ENCODE data around the gene LMO3. TPM values are rescaled to one million over a fixed set of nuclear protein-coding genes. Genes with fewer than 3 reads are reported as not detected.

LMO3 gene
- total and polyA plus RNA-seq, 4 donors: 0.13 to 1.2 TPM; not detected in 2

DNA sequence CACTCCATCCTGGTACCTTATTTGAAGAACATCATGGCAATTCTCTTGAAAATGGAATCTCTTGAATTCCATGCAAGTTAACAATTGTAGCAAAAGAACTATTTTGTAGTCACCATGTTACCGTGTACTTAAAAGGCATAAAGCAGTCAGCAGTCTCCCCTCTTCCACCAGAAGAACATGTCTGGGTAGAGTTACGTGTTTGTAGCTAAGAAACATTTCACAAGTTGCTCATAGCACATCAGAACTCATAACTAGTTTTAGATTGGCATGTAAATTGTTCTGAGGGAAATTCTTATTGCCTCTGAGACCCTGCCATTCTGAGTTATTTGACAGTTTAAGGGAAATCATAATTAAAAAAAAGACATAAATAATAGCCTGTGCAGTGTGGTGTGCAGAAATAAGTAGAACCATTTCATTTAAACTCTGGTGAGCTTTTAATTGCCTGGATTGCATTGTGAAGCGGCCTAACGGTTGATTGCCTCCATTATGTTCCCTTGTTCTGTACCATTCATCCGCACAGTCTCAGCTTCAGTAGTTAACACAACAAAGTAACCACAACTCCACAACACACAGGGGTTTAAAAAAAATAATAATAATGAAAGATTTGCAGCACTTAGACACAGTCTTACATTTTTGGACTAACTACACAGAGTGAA is 2.6 kb downstream of the LMO3 start:
- H3K9ac ChIP-seq (ENCODE audit: low read depth in 1 of 2, low read length in 2 of 2): no peak overlapping the region
- TF ChIP-seq, protein P1, sequence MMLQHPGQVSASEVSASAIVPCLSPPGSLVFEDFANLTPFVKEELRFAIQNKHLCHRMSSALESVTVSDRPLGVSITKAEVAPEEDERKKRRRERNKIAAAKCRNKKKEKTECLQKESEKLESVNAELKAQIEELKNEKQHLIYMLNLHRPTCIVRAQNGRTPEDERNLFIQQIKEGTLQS (IDR thresholded peaks at IDR 0.05): no peak
- TF ChIP-seq EGR1 (IDR thresholded peaks at IDR 0.05; ENCODE audit: low read depth in 2 of 2) (no peak), GABPA (IDR thresholded peaks at IDR 0.05 in 1 of 2, conservative IDR thresholded peaks at IDR 0.05 in 1 of 2) (no peak), RAD21 (IDR thresholded peaks at IDR 0.05) (no peak), SP1 (IDR thresholded peaks at IDR 0.05) (no peak), HNF4A (conservative IDR thresholded peaks at IDR 0.05) (no peak), HNF4G (IDR thresholded peaks at IDR 0.05) (no peak), ZBTB33 (IDR thresholded peaks at IDR 0.05) (no peak), FOXA1 (IDR thresholded peaks at IDR 0.05) (no peak), YY1 (IDR thresholded peaks at IDR 0.05) (no peak), CTCF (IDR thresholded peaks at IDR 0.05; ENCODE audit: low read depth, low read length, missing input control) (no peak)
- TF ChIP-seq, protein P2, sequence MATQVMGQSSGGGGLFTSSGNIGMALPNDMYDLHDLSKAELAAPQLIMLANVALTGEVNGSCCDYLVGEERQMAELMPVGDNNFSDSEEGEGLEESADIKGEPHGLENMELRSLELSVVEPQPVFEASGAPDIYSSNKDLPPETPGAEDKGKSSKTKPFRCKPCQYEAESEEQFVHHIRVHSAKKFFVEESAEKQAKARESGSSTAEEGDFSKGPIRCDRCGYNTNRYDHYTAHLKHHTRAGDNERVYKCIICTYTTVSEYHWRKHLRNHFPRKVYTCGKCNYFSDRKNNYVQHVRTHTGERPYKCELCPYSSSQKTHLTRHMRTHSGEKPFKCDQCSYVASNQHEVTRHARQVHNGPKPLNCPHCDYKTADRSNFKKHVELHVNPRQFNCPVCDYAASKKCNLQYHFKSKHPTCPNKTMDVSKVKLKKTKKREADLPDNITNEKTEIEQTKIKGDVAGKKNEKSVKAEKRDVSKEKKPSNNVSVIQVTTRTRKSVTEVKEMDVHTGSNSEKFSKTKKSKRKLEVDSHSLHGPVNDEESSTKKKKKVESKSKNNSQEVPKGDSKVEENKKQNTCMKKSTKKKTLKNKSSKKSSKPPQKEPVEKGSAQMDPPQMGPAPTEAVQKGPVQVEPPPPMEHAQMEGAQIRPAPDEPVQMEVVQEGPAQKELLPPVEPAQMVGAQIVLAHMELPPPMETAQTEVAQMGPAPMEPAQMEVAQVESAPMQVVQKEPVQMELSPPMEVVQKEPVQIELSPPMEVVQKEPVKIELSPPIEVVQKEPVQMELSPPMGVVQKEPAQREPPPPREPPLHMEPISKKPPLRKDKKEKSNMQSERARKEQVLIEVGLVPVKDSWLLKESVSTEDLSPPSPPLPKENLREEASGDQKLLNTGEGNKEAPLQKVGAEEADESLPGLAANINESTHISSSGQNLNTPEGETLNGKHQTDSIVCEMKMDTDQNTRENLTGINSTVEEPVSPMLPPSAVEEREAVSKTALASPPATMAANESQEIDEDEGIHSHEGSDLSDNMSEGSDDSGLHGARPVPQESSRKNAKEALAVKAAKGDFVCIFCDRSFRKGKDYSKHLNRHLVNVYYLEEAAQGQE (IDR thresholded peaks at IDR 0.05): no peak
- peaks cover 8 to 18% (median 16%) of the 10 kb centered on the region in 4 donors for H3K4me1 ChIP-seq (ENCODE audit: control insufficient read depth in 4 of 4, insufficient read depth in 4 of 4, low read length in 3 of 4)
- no peak overlapping the region for H3K4me3 ChIP-seq (ENCODE audit: low read depth in 1 of 3, low read length in 3 of 3)
- 94% methylated on average over 5 of the region's 5 CpGs for WGBS
- H3K27me3 ChIP-seq (ENCODE audit: control insufficient read depth in 4 of 4, insufficient read depth in 4 of 4, low read length in 3 of 4): peaks cover 0 to 6% (median 2%) of the 10 kb centered on the region in 4 donors
- no peaks in the 10 kb centered on the region for H3K9me3 ChIP-seq (ENCODE audit: control insufficient read depth in 4 of 4, low read length in 3 of 4)
- H3K36me3 ChIP-seq (ENCODE audit: control insufficient read depth in 4 of 4, insufficient read depth in 3 of 4, low read depth in 1 of 4, low read length in 3 of 4): no peaks in the 10 kb centered on the region
- no peak overlapping the region for H3K27ac ChIP-seq (ENCODE audit: low read depth in 1 of 2, low read length in 2 of 2)
- DNase-seq (ENCODE audit: low spot score): no peak

- H3K9ac ChIP-seq (ENCODE audit: low read depth in 1 of 2, low read length in 2 of 2): no peak overlapping the region
- H3K9me3 ChIP-seq (ENCODE audit: control insufficient read depth in 4 of 4, low read length in 3 of 4): no peaks in the 10 kb centered on the region
- peaks cover 8 to 18% (median 16%) of the 10 kb centered on the region in 4 donors for H3K4me1 ChIP-seq (ENCODE audit: control insufficient read depth in 4 of 4, insufficient read depth in 4 of 4, low read length in 3 of 4)
- H3K27me3 ChIP-seq (ENCODE audit: control insufficient read depth in 4 of 4, insufficient read depth in 4 of 4, low read length in 3 of 4): peaks cover 0 to 5% (median 2%) of the 10 kb centered on the region in 4 donors
- H3K36me3 ChIP-seq (ENCODE audit: control insufficient read depth in 4 of 4, insufficient read depth in 3 of 4, low read depth in 1 of 4, low read length in 3 of 4): no peaks in the 10 kb centered on the region
- no peak for DNase-seq (ENCODE audit: low spot score)
- no peak overlapping the region for H3K4me3 ChIP-seq (ENCODE audit: low read depth in 1 of 3, low read length in 3 of 3)
- 81% methylated on average over 2 of the region's 2 CpGs for WGBS
- no peak overlapping the region for H3K27ac ChIP-seq (ENCODE audit: low read depth in 1 of 2, low read length in 2 of 2)
- TF ChIP-seq MAX (IDR thresholded peaks at IDR 0.05): no peak
- no peak for TF ChIP-seq SP1 (IDR thresholded peaks at IDR 0.05)
- TF ChIP-seq, protein P2 (IDR thresholded peaks at IDR 0.05): no peak
- no peak for TF ChIP-seq JUND (IDR thresholded peaks at IDR 0.05)
- TF ChIP-seq RXRA (IDR thresholded peaks at IDR 0.05): no peak
- TF ChIP-seq, protein P1 (IDR thresholded peaks at IDR 0.05): no peak
- TF ChIP-seq EGR1 (IDR thresholded peaks at IDR 0.05; ENCODE audit: low read depth in 2 of 2): no peak
- no peak for TF ChIP-seq HNF4G (IDR thresholded peaks at IDR 0.05)
- TF ChIP-seq NR2F2 (IDR thresholded peaks at IDR 0.05): no peak
- TF ChIP-seq FOXA1 (IDR thresholded peaks at IDR 0.05): no peak
- no peak for TF ChIP-seq FOXA2 (IDR thresholded peaks at IDR 0.05)
- no peak for TF ChIP-seq GABPA (IDR thresholded peaks at IDR 0.05 in 1 of 2, conservative IDR thresholded peaks at IDR 0.05 in 1 of 2)
- no peak for TF ChIP-seq TAF1 (conservative IDR thresholded peaks at IDR 0.05)
Measured at GRCh38 chr12:16602412-16602811, 3.5 kb downstream of the LMO3 start.

Data from liver (tissue), 9 donors.